Transverse colon (tissue), 4 donors: Measurements from ENCODE around the gene EVC.

ENCODE experiments used
- CTCF ChIP-seq, 5 experiments: fragments of 200-600 bp in 3 of 5; fragments of 450-650 bp in 2 of 5; sonication (generic) in 3 of 5; IDR thresholded peaks; 1 replicate in 2 of 5; 2 replicates in 3 of 5; pipeline ENCODE4 v1.5.1; 2016 to 2017; ENCODE audit warnings: antibody characterized with exemption in 5 of 5, inconsistent platforms in 3 of 5, mild to moderate bottlenecking in 2 of 5, moderate library complexity in 1 of 5
- POLR2A ChIP-seq: fragments of 450-650 bp; IDR thresholded peaks from one replicate; pipeline ENCODE4 v1.6.1; 2016; ENCODE audit warnings: antibody characterized with exemption, mild to moderate bottlenecking, moderate library complexity
- POLR2AphosphoS5 ChIP-seq, 3 donors: sonication (generic); formaldehyde crosslinking; IDR thresholded peaks; one replicate each; pipeline ENCODE4 v1.6.1; 2016; ENCODE audit warnings: antibody characterized with exemption in 3 of 3

GRCh38 chr4:5783486-5783885, 72.5 kb downstream of the EVC start:
- TF ChIP-seq CTCF (IDR thresholded peaks at IDR 0.05) = no peak
- no peak for TF ChIP-seq POLR2A
- no peak for TF ChIP-seq POLR2AphosphoS5 (IDR thresholded peaks at IDR 0.05)
